Fibroblast of lung (primary cell): ENCODE data around the gene ZC3H11A. TPM values are rescaled to one million over a fixed set of nuclear protein-coding genes. Genes with fewer than 3 reads are reported as not detected.
A peak's percentile ranks its signal among the peaks of the same experiment; 100 is the strongest.
"Not testable (repeated sequence)": the region's sequence is repeated elsewhere in the genome, so short reads cannot be mapped to it uniquely, and the experiment has no call there.

Experiments used
- DNase-seq, 2 donors: peaks; one replicate each; pipeline versions ENCODE4 v3.0.0 to v3.0.0-alpha.2; 2010; ENCODE audit warnings: low read depth in 2 of 2
- H2AFZ ChIP-seq: 2 replicates; pipeline ENCODE4 v1.5.1; 2012; ENCODE audit warnings: low read length, control low read depth, inconsistent platforms
- H3K27ac ChIP-seq: 2 replicates; pipeline ENCODE4 v1.5.1; 2011; ENCODE audit warnings: low read length, control low read depth; ENCODE audit not compliant: insufficient read depth
- H3K27me3 ChIP-seq: 2 replicates; pipeline ENCODE4 v1.5.1; 2011; ENCODE audit warnings: mild to moderate bottlenecking, low read length; ENCODE audit not compliant: control insufficient read depth, insufficient read depth
- H3K36me3 ChIP-seq: 2 replicates; pipeline ENCODE4 v1.5.1; 2011; ENCODE audit warnings: low read length; ENCODE audit not compliant: control insufficient read depth, insufficient read depth
- H3K4me1 ChIP-seq: 2 replicates; pipeline ENCODE4 v1.5.1; 2011; ENCODE audit warnings: low read length; ENCODE audit not compliant: control insufficient read depth, insufficient read depth; ENCODE audit errors: extremely low read depth
- H3K4me2 ChIP-seq: 2 replicates; pipeline ENCODE4 v1.5.1; 2011; ENCODE audit warnings: low read length, control low read depth; ENCODE audit not compliant: insufficient read depth; ENCODE audit errors: extremely low read depth
- H3K4me3 ChIP-seq, 4 experiments: fragments of 200-600 bp in 1 of 4; sonication (generic) in 1 of 4; replicated peaks in 1 of 4; 2 replicates each; pipeline ENCODE4 v1.5.1; 2011 to 2016; ENCODE audit warnings: low read length in 4 of 4, low read depth in 3 of 4, mild to moderate bottlenecking in 3 of 4, control low read depth in 2 of 4, inconsistent platforms in 1 of 4, mixed read lengths in 1 of 4; ENCODE audit not compliant: insufficient read depth in 1 of 4; ENCODE audit errors: control extremely low read depth in 1 of 4
- H3K79me2 ChIP-seq: 2 replicates; pipeline ENCODE4 v1.5.1; 2012; ENCODE audit warnings: mild to moderate bottlenecking, low read length, inconsistent platforms; ENCODE audit not compliant: control insufficient read depth, insufficient read depth
- H3K9ac ChIP-seq: 2 replicates; pipeline ENCODE4 v1.5.1; 2011; ENCODE audit warnings: mild to moderate bottlenecking, low read length, control low read depth; ENCODE audit not compliant: insufficient read depth
- H3K9me3 ChIP-seq: 2 replicates; pipeline ENCODE4 v1.5.1; 2012; ENCODE audit warnings: low read depth, low read length; ENCODE audit not compliant: control insufficient read depth, insufficient read depth
- H4K20me1 ChIP-seq: 2 replicates; pipeline ENCODE4 v1.5.1; 2011; ENCODE audit warnings: low read length; ENCODE audit not compliant: control insufficient read depth, insufficient read depth; ENCODE audit errors: extremely low read depth
- EZH2 ChIP-seq: IDR thresholded peaks from 2 replicates; pipeline ENCODE4 v1.5.1; 2012; ENCODE audit warnings: low read length, control low read depth, mild to moderate bottlenecking; ENCODE audit errors: missing control alignments
- polyA plus RNA-seq, 2 donors: library from polyadenylated mRNA; depleted of rRNA in 1 of 2; stranded (reverse) in 1 of 2; unstranded in 1 of 2; fragments of >200 nt; gene quantifications; 2 replicates each; pipeline ENCODE4 v1.2.1, GENCODE V29; 2011 to 2012; ENCODE audit warnings: missing spikeins in 1 of 2
- total RNA-seq: library from RNA; depleted of rRNA; stranded (reverse); fragments of >200 nt; gene quantifications from 2 replicates; pipeline ENCODE4 v1.2.1, GENCODE V29; 2014
- TF ChIP-seq, protein P1 (sequence below), 2 donors: IDR thresholded peaks in 1 of 2; conservative IDR thresholded peaks in 1 of 2; 1 replicate in 1 of 2; 2 replicates in 1 of 2; pipeline ENCODE4 v1.5.1; 2011 to 2012; ENCODE audit warnings: low read length in 2 of 2, control low read depth in 1 of 2, inconsistent platforms in 1 of 2, low read depth in 1 of 2, mild to moderate bottlenecking in 1 of 2

ZC3H11A gene
- total and polyA plus RNA-seq, 2 donors (not counting 1 experiment from before 2014, with no cell fraction given) = 88.0 to 98.6 TPM

DNA sequence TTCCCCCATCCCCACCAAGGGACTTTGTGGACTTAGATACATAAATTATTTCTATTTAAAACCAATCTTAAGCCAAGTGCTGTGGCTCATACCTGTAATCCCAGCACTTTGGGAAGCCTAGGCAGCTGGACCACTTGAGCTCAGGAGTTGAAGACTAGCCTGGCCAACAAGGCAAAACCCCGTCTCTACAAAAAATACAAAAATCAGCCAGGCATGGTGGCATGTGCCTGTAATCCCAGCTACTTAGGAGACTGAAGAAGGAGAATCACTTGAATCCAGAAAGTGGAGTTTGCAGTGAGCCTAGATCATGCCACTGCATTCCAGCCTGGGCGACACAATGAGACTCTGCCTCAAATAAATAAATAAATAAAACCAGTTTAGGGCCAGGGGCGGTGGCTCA is 34.9 kb upstream of the ZC3H11A start:
- Histone ChIP-seq H4K20me1 (no peaks in the 10 kb centered on the region), H3K36me3 (no peaks in the 10 kb centered on the region), H3K27me3 (peaks cover 3% of the 10 kb centered on the region), H3K4me3 (no peak overlapping the region), H3K4me2 (no peak overlapping the region), H3K4me1 (no peaks in the 10 kb centered on the region), H3K79me2 (no peaks in the 10 kb centered on the region), H2AFZ (no peak overlapping the region), H3K27ac (no peak overlapping the region), H3K9me3 (no peaks in the 10 kb centered on the region), H3K9ac (no peak overlapping the region)
- DNase-seq = no peak
- no peak for TF ChIP-seq EZH2
- TF ChIP-seq, protein P1, sequence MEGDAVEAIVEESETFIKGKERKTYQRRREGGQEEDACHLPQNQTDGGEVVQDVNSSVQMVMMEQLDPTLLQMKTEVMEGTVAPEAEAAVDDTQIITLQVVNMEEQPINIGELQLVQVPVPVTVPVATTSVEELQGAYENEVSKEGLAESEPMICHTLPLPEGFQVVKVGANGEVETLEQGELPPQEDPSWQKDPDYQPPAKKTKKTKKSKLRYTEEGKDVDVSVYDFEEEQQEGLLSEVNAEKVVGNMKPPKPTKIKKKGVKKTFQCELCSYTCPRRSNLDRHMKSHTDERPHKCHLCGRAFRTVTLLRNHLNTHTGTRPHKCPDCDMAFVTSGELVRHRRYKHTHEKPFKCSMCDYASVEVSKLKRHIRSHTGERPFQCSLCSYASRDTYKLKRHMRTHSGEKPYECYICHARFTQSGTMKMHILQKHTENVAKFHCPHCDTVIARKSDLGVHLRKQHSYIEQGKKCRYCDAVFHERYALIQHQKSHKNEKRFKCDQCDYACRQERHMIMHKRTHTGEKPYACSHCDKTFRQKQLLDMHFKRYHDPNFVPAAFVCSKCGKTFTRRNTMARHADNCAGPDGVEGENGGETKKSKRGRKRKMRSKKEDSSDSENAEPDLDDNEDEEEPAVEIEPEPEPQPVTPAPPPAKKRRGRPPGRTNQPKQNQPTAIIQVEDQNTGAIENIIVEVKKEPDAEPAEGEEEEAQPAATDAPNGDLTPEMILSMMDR (conservative IDR thresholded peaks at IDR 0.05 in 1 of 2, IDR thresholded peaks at IDR 0.05 in 1 of 2; ENCODE audit: low read depth in 1 of 2, low read length in 2 of 2) = no peak

DNA sequence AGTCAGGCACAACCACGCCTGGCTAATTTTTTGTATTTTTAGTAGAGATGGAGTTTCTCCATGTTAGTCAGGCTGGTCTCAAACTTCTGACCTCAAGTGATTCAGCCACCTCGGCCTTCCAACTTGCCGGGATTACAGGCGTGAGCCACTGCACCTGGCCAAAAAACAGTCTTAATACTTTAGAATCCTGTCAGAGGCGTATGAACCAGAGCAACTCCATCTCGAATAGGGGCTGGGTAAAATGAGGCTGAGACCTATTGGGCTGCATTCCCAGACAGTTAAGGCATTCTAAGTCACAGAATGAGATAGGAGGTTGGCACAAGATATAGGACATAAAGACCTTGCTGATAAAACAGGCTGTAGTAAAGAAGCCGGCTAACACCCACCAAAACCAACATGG is 33.5 kb upstream of the ZC3H11A start:
- not testable (repeated sequence) for H3K27ac ChIP-seq, H3K36me3 ChIP-seq, H2AFZ ChIP-seq, H3K27me3 ChIP-seq, H3K9ac ChIP-seq, H4K20me1 ChIP-seq, H3K79me2 ChIP-seq, H3K9me3 ChIP-seq, H3K4me1 ChIP-seq, H3K4me3 ChIP-seq, H3K4me2 ChIP-seq
- DNase-seq = peak in 1 of 2 donors; percentile 67

DNA sequence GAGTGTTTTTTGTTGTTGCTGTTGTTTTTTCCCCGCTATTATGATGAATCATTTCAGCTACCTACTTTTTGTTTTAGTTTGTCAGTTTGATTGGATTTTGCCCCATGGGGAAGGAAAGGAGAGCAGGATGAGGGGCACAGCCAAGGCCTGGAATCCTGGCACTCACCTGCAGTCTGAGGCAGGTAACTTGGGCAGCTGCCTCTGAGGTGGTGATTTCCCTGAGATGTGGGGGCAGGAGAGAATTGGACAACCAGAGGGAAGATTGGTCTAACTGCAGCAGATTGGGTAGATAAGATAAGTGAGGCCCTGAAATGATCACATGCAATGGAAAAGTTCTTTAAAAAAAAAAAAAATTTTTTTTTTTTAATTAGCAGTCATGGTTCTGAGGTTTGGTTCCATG is 31.9 kb upstream of the ZC3H11A start:
- no peak for TF ChIP-seq EZH2
- TF ChIP-seq, protein P1 (conservative IDR thresholded peaks at IDR 0.05 in 1 of 2, IDR thresholded peaks at IDR 0.05 in 1 of 2; ENCODE audit: low read depth in 1 of 2, low read length in 2 of 2) = no peak
- H3K79me2 ChIP-seq = no peaks in the 10 kb centered on the region
- H4K20me1 ChIP-seq = no peaks in the 10 kb centered on the region
- H3K27ac ChIP-seq = no peak overlapping the region
- H3K9ac ChIP-seq = no peak overlapping the region
- H3K4me2 ChIP-seq = no peak overlapping the region
- H3K9me3 ChIP-seq = no peaks in the 10 kb centered on the region
- no peaks in the 10 kb centered on the region for H3K36me3 ChIP-seq
- no peak overlapping the region for H3K4me3 ChIP-seq
- DNase-seq = no peak
- no peaks in the 10 kb centered on the region for H3K4me1 ChIP-seq
- H3K27me3 ChIP-seq = peaks cover 3% of the 10 kb centered on the region
- H2AFZ ChIP-seq = no peak overlapping the region
